GM08714 (cell line): ENCODE data around the gene CTH.
"Not testable (repeated sequence)": the region's sequence is repeated elsewhere in the genome, so short reads cannot be mapped to it uniquely, and the experiment has no call there.

Source experiments
- H3K4me3 ChIP-seq: fragments of 200-500 bp; sonication (Bioruptor generic); 2 replicates; pipeline ENCODE4 v1.5.1; 2014; ENCODE audit warnings: mild to moderate bottlenecking, low read length, inconsistent platforms
- ZNF274 ChIP-seq: IDR thresholded peaks from 2 replicates; pipeline ENCODE4 v1.6.1; 2012; ENCODE audit warnings: mild to moderate bottlenecking, low read depth, low read length

The CTH gene

GRCh38 chr1:70429219-70429618 lies 18.2 kb downstream of the CTH start:
- H3K4me3 ChIP-seq: no peak overlapping the region
- TF ChIP-seq ZNF274: no peak

- no peak for TF ChIP-seq ZNF274
- no peak overlapping the region for H3K4me3 ChIP-seq
Observed at GRCh38 chr1:70429757-70430156, 18.7 kb downstream of the CTH start.

GRCh38 chr1:70431317-70431716 lies 20.2 kb downstream of the CTH start:
- H3K4me3 ChIP-seq: no peak overlapping the region
- TF ChIP-seq ZNF274: no peak

- no peak for TF ChIP-seq ZNF274
- no peak overlapping the region for H3K4me3 ChIP-seq
Observed at GRCh38 chr1:70431874-70432273, 20.8 kb downstream of the CTH start.

GRCh38 chr1:70434253-70434859 lies 23.3 kb downstream of the CTH start:
- H3K4me3 ChIP-seq: no peak overlapping the region
- TF ChIP-seq ZNF274: no peak

GRCh38 chr1:70436622-70437251 lies 25.7 kb downstream of the CTH start:
- TF ChIP-seq ZNF274: no peak
- H3K4me3 ChIP-seq: no peak overlapping the region

GRCh38 chr1:70438529-70438928 lies 27.5 kb downstream of the CTH start:
- no peak overlapping the region for H3K4me3 ChIP-seq
- TF ChIP-seq ZNF274: no peak

GRCh38 chr1:70440642-70441391 lies 29.7 kb downstream of the CTH start:
- H3K4me3 ChIP-seq: no peak overlapping the region
- TF ChIP-seq ZNF274: no peak

GRCh38 chr1:70441392-70442035 lies 30.4 kb downstream of the CTH start:
- no peak overlapping the region for H3K4me3 ChIP-seq
- TF ChIP-seq ZNF274: no peak

GRCh38 chr1:70442490-70442889 lies 31.4 kb downstream of the CTH start:
- TF ChIP-seq ZNF274: no peak
- H3K4me3 ChIP-seq: no peak overlapping the region

GRCh38 chr1:70443739-70444138 lies 32.7 kb downstream of the CTH start:
- no peak overlapping the region for H3K4me3 ChIP-seq
- no peak for TF ChIP-seq ZNF274

GRCh38 chr1:70449049-70449448 lies 38.0 kb downstream of the CTH start:
- no peak overlapping the region for H3K4me3 ChIP-seq
- TF ChIP-seq ZNF274: no peak

- not testable (repeated sequence) for H3K4me3 ChIP-seq
Observed at GRCh38 chr1:70452164-70452939, 41.3 kb downstream of the CTH start.

GRCh38 chr1:70455291-70455690 lies 44.2 kb downstream of the CTH start:
- TF ChIP-seq ZNF274: no peak
- no peak overlapping the region for H3K4me3 ChIP-seq
